Measurements from ENCODE around the gene ACSM2A.

DNA sequence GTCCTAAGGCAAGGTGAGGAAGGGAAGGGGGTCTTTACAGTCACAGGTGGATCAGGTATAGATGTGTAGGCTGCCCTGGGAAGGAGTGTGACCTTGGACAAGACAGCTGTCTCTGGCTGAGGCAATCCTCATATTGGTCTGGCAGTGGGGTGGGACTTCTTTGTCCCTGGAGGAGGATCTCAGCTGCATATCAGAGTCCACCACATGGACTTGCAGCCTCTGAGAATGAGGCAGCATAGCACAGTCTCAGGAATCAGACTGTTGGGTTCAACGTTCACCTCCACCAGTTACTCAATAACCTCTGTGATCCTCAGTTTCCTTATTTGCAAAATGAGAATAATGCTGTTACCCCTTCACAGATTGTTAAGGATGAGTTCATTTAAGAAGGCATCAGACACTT is 33.4 kb downstream of the ACSM2A start:
- TF ChIP-seq POLR2A (IDR thresholded peaks at IDR 0.05; ENCODE audit: low read depth, low read length) (no peak), TAF1 (IDR thresholded peaks at IDR 0.05; ENCODE audit: low read depth, low read length) (no peak), POU2F2 (IDR thresholded peaks at IDR 0.05; ENCODE audit: low read depth, low read length) (no peak), POLR2AphosphoS5 (IDR thresholded peaks at IDR 0.05; ENCODE audit: low read depth, low read length) (no peak), PAX5 (IDR thresholded peaks at IDR 0.05; ENCODE audit: insufficient read depth, low read length, severe bottlenecking) (no peak), SPI1 (IDR thresholded peaks at IDR 0.05; ENCODE audit: low read depth, low read length) (no peak)

Data from GM12891 (cell line).